Esophagus muscularis mucosa (tissue), 4 donors: ENCODE measurements around the gene GUSB. TPM values are rescaled to one million over a fixed set of nuclear protein-coding genes. Genes with fewer than 3 reads are reported as not detected.

Experiments
- DNase-seq: peaks from one replicate; pipeline ENCODE4 v3.0.0-alpha.2; 2017; ENCODE audit errors: extremely low spot score
- H3K27ac ChIP-seq, 4 donors: fragments of 200-600 bp; sonication (generic); replicated peaks in 1 of 4; 1 replicate in 3 of 4; 2 replicates in 1 of 4; pipeline ENCODE4 v1.5.1; 2016 to 2019; ENCODE audit warnings: mild to moderate bottlenecking in 1 of 4
- H3K27me3 ChIP-seq, 4 donors: fragments of 200-600 bp; sonication (generic); one replicate each; pipeline versions ENCODE4 v1.5.1 to v1.6.0; 2016 to 2019
- H3K36me3 ChIP-seq, 4 donors: fragments of 200-600 bp; sonication (generic); one replicate each; pipeline ENCODE4 v1.5.1; 2016 to 2019
- H3K4me1 ChIP-seq, 4 donors: fragments of 200-600 bp; sonication (generic); one replicate each; pipeline ENCODE4 v1.5.1; 2016 to 2019
- H3K4me3 ChIP-seq, 4 donors: fragments of 200-600 bp; sonication (generic); 1 replicate in 2 of 4; 2 replicates in 2 of 4; pipeline ENCODE4 v1.5.1; 2016 to 2019; ENCODE audit warnings: mild to moderate bottlenecking in 4 of 4, moderate library complexity in 1 of 4
- H3K9me3 ChIP-seq, 4 donors: fragments of 200-600 bp; sonication (generic); 1 replicate in 3 of 4; 2 replicates in 1 of 4; pipeline ENCODE4 v1.5.1; 2016 to 2019
- EP300 ChIP-seq: sonication (generic); formaldehyde crosslinking; IDR thresholded peaks from one replicate; pipeline ENCODE4 v1.6.1; 2017; ENCODE audit warnings: antibody characterized with exemption
- POLR2A ChIP-seq: fragments of 450-650 bp; IDR thresholded peaks from one replicate; pipeline ENCODE4 v1.6.1; 2017; ENCODE audit warnings: antibody characterized with exemption, moderate library complexity, mild to moderate bottlenecking, low read depth
- POLR2AphosphoS5 ChIP-seq, 2 donors: sonication (generic); formaldehyde crosslinking; IDR thresholded peaks; one replicate each; pipeline ENCODE4 v1.6.1; 2017; ENCODE audit warnings: antibody characterized with exemption in 2 of 2
- WGBS: methylation state at CpG from one replicate; pipeline ENCODE4 v1.1.5; 2018; 5-methylcytosine and 5-hydroxymethylcytosine counted together
- intact Hi-C: fragments of 100-400 bp; cut with DNase I; formaldehyde crosslinking; loops from one replicate; pipeline ENCODE4 v1.15.1; 2023
- total RNA-seq, 4 donors: library from RNA; depleted of rRNA; stranded (reverse); fragments of >200 nt; gene quantifications; one replicate each; pipeline versions ENCODE4 v1.1.0 to v1.2.1, GENCODE V29; 2016
- TF ChIP-seq, protein P1 (sequence below), 3 experiments: fragments of 200-600 bp in 2 of 3; fragments of 450-650 bp in 1 of 3; sonication (generic) in 2 of 3; IDR thresholded peaks; one replicate each; pipeline ENCODE4 v1.5.1; 2017 to 2019; ENCODE audit warnings: antibody characterized with exemption in 3 of 3, mild to moderate bottlenecking in 2 of 3, moderate library complexity in 1 of 3

Gene GUSB
- total RNA-seq, 4 donors from 2014 or later, result 16.2 to 19.0 (median 17.3) TPM

DNA sequence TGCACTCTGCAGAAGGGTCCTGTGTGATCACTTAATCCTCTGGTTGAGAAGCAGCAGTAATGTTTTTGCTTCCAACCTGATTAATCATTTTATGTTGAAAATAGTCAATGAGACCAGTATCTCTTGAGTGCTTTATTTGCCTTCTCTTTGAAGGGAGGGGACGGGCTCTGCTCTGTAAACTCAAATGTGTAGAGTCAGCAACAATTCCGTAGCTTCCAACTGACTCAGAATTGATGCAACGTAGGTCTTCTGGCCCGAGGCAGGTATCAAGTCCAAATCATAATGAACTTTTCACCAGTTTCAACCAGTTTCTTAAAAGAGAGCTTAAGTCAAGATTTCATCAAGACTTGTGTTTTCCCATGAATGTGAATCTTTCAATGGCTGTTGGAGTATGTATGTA lies 26.3 kb downstream of the GUSB start:
- TF ChIP-seq, protein P1, sequence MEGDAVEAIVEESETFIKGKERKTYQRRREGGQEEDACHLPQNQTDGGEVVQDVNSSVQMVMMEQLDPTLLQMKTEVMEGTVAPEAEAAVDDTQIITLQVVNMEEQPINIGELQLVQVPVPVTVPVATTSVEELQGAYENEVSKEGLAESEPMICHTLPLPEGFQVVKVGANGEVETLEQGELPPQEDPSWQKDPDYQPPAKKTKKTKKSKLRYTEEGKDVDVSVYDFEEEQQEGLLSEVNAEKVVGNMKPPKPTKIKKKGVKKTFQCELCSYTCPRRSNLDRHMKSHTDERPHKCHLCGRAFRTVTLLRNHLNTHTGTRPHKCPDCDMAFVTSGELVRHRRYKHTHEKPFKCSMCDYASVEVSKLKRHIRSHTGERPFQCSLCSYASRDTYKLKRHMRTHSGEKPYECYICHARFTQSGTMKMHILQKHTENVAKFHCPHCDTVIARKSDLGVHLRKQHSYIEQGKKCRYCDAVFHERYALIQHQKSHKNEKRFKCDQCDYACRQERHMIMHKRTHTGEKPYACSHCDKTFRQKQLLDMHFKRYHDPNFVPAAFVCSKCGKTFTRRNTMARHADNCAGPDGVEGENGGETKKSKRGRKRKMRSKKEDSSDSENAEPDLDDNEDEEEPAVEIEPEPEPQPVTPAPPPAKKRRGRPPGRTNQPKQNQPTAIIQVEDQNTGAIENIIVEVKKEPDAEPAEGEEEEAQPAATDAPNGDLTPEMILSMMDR (IDR thresholded peaks at IDR 0.05), result no peak
- no peak for TF ChIP-seq EP300
- TF ChIP-seq POLR2AphosphoS5 (IDR thresholded peaks at IDR 0.05), result no peak
- TF ChIP-seq POLR2A, result no peak
- Histone ChIP-seq H3K4me3 (no peak overlapping the region), H3K4me1 (peaks cover 0 to 11% (median 3%) of the 10 kb centered on the region in 4 donors), H3K36me3 (peaks cover 37 to 69% (median 45%) of the 10 kb centered on the region in 4 donors), H3K27ac (no peak overlapping the region), H3K9me3 (no peaks in the 10 kb centered on the region), H3K27me3 (no peaks in the 10 kb centered on the region)
- intact Hi-C loops, result no loop called here
- 98% methylated on average over 4 of the region's 4 CpGs for WGBS
- no peak for DNase-seq

DNA sequence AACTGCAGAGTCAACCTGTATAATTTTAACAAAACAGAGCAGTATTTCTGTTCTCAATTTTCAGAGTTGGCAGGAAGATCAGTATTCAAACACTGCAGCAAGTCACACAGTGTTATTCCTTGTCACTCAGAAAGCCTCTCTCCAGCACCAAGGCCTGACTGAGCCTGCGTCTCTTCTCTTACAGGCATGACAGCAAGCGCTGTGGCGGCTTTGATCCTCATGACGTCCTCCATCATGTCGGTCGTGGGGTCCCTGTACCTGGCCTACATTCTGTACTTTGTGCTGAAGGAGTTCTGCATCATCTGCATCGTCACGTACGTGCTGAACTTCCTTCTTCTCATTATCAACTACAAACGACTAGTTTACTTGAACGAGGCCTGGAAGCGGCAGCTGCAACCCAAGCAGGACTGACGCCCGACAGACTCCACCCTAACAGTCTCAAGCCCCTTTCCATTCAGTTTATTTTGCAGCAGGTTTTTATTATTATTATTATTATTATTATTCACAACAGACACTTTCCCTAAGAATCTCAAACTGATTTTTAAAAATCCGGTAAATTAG lies 28.0 kb downstream of the GUSB start:
- 90% methylated on average over 15 of the region's 15 CpGs for WGBS
- no peak for DNase-seq
- TF ChIP-seq, protein P1 (IDR thresholded peaks at IDR 0.05), result no peak
- TF ChIP-seq EP300 (no peak), POLR2AphosphoS5 (IDR thresholded peaks at IDR 0.05) (no peak), POLR2A (no peak)
- H3K27me3 ChIP-seq, result no peaks in the 10 kb centered on the region
- intact Hi-C loops, result no loop called here
- no peak overlapping the region for H3K4me3 ChIP-seq
- no peaks in the 10 kb centered on the region for H3K9me3 ChIP-seq
- no peak overlapping the region for H3K27ac ChIP-seq
- H3K36me3 ChIP-seq, result peaks cover 22 to 52% (median 28%) of the 10 kb centered on the region in 4 donors
- H3K4me1 ChIP-seq, result peaks cover 0 to 11% (median 3%) of the 10 kb centered on the region in 4 donors

DNA sequence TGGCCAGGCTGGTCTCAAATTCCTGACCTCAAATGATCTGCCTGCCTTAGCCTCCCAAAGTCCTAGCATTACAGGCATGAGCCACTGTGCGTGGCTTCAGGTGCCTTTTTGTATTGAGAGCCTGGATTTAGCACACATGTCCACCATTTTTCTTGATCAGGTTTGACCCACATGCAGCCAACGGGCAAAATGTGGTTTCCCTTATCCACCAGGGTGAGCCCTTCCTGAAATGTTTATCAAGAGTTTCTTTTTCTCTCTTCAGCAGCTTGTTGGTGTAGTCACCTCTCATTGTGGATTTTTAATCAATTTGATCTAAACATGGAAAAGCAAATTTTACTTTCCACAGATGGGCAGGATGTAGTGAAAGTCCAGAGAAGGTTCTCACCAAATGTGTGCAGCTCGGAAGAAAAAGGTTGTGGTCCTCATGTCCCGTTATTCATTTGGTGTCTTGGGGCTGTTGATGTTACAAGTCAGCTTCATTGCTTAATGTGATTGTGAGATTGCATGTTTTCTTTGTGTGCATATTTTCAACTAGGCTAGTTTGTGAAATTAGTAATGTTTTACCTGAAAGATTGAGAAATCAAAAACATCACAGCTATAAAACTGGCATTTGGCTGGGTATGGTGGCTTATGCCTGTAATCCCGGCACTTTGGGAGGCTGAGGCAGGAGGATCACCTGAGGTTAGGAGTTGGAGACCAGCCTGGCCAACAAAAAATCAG lies 28.9 kb downstream of the GUSB start:
- Histone ChIP-seq H3K4me3 (no peak overlapping the region), H3K27ac (no peak overlapping the region), H3K4me1 (peaks cover 0 to 11% (median 3%) of the 10 kb centered on the region in 4 donors), H3K9me3 (no peaks in the 10 kb centered on the region), H3K36me3 (peaks cover 19 to 44% (median 23%) of the 10 kb centered on the region in 4 donors), H3K27me3 (no peaks in the 10 kb centered on the region)
- no peak for TF ChIP-seq POLR2A
- no peak for TF ChIP-seq POLR2AphosphoS5 (IDR thresholded peaks at IDR 0.05)
- TF ChIP-seq, protein P1 (IDR thresholded peaks at IDR 0.05), result no peak
- no peak for TF ChIP-seq EP300
- intact Hi-C loops, result no loop called here
- 86% methylated on average over 5 of the region's 5 CpGs for WGBS
- no peak for DNase-seq

DNA sequence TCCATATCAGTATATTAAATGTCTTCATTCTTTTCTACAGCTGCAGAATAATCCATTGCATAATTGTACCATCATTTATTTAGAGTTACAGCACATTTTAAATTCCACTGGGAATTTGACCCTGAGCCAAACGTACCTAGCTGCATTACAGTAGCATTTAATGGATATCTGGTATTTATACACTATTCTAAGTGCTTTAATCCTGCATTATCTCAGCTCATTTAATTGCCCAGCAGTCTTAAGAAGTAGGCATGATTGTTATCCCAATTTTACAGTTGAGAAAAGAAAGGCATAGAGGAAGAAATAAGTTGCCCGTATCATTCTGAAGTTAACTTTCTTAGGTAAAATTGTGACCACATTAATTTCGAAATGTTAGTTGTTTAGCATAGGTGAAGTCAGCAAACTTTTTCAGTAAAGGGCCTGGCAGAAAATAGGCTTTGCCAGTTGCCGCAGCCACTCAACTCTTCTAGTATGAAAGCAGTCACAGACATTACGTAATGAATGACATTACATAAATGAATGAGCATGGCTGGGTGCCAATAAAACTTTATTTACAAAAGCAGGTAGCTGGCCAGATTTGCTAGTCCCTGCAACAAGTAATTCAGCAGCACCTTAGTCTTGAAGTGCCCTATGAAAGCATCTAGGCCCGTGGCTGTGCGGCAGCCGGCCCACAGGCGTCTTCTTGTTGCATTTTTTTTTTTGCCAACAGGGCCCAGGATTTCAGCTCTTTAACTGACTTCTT lies 30.0 kb downstream of the GUSB start:
- Histone ChIP-seq H3K27ac (no peak overlapping the region), H3K9me3 (no peaks in the 10 kb centered on the region), H3K4me1 (peaks cover 0 to 11% (median 5%) of the 10 kb centered on the region in 4 donors), H3K4me3 (no peak overlapping the region), H3K36me3 (peaks cover 18 to 35% (median 21%) of the 10 kb centered on the region in 4 donors), H3K27me3 (no peaks in the 10 kb centered on the region)
- no peak for DNase-seq
- intact Hi-C loops, result no loop called here
- WGBS, result 87% methylated on average over 9 of the region's 9 CpGs
- TF ChIP-seq POLR2AphosphoS5 (IDR thresholded peaks at IDR 0.05) (no peak), POLR2A (no peak), EP300 (no peak)
- TF ChIP-seq, protein P1 (IDR thresholded peaks at IDR 0.05), result no peak
